ENCODE measurements around the gene ZNF577. TPM values are rescaled to one million over a fixed set of nuclear protein-coding genes. Genes with fewer than 3 reads are reported as not detected.

The ZNF577 gene
- total and polyA plus RNA-seq, 2 experiments from 2014 or later = 8.8 to 9.3 TPM

DNA sequence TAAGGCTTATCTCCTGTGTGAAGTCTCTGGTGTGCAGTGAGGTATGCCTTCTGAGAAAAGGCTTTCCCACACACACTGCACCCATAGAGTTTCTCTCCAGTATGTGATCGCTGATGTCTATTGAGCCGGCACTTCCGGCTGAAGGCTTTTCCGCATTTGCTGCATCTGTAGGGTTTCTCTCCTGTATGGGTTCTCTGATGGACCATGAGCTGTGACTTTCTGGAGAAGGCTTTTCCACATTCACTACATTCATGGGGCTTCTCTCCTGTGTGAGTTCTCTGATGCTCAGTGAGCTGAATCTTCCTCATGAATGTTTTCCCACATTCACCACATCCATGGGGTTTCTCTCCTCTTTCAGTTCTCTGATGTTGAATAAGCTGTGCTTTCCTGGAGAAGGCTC is 14.7 kb downstream of the ZNF577 start:
- Histone ChIP-seq H3K36me3 (ENCODE audit: low read depth) (peaks cover 47% of the 10 kb centered on the region), H3K27ac (no peak overlapping the region), H3K4me1 (ENCODE audit: insufficient read depth) (no peaks in the 10 kb centered on the region), H2AFZ (no peak overlapping the region), H3K9me2 (ENCODE audit: insufficient read depth) (no peaks in the 10 kb centered on the region), H3K79me2 (ENCODE audit: insufficient read depth) (no peaks in the 10 kb centered on the region), H3K4me2 (ENCODE audit: unreplicated experiment) (no peak overlapping the region), H3K9ac (no peak overlapping the region), H3K9me3 (ENCODE audit: low read depth) (peaks cover 17% of the 10 kb centered on the region), H3K27me3 (replicated peaks; ENCODE audit: insufficient read depth) (no peaks in the 10 kb centered on the region), H3F3A (ENCODE audit: insufficient read depth) (no peaks in the 10 kb centered on the region), H3K4me3 (no peak overlapping the region), H4K20me1 (ENCODE audit: insufficient read depth) (no peaks in the 10 kb centered on the region)
- no peak for DNase-seq
- in situ Hi-C loops (cut with MboI) = no loop called here
- TF ChIP-seq EZH2 (IDR thresholded peaks at IDR 0.05; ENCODE audit: insufficient read depth, poor library complexity, severe bottlenecking) (no peak), EZH2phosphoT487 (IDR thresholded peaks at IDR 0.05; ENCODE audit: insufficient read depth, low read depth) (no peak)
- 93 to 97% methylated on average over 4 of the region's 4 CpGs for WGBS, 2 experiments (ENCODE audit: low coverage in 1 of 2, low lambda C conversion rate in 2 of 2, missing lambda C conversion rate in 2 of 2)

DNA sequence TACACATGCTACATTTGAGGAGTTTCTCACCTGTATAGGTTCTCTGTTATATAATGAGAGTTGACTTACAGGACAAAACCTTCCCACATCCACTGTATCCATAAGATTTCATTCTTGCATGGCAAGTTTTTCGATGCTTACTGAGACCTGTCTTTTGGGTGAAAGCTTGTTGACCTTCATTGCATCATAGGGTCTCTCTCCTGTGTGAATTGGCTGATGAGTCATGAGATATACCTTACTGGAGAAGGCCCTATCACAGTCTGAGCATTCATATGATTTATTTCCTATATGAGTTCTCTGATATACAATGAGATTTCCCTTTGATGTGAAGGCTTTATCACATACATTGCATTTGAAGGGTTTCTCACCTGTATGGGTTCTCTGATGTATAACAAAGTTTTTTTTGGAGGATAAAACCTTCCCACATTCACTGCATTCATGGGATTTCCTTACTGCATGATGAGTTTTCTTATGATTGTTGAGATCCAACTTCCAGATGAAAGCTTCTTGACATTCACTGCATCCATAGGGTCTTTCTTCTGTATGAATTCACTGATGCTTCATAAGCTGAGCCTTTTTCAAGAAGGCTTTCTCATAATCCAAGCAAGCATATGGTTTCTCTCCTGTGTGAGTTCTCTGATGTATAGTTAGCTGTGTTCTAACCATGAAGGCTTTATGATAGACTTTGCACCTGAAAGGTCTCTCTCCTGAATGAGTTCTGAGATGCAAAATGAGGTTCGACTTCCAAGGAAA is 25.7 kb downstream of the ZNF577 start:
- peaks cover 25% of the 10 kb centered on the region for H3K9me3 ChIP-seq (ENCODE audit: low read depth)
- no peaks in the 10 kb centered on the region for H3K4me1 ChIP-seq (ENCODE audit: insufficient read depth)
- no peaks in the 10 kb centered on the region for H4K20me1 ChIP-seq (ENCODE audit: insufficient read depth)
- no peaks in the 10 kb centered on the region for H3K27me3 ChIP-seq (replicated peaks; ENCODE audit: insufficient read depth)
- H3K4me2 ChIP-seq (ENCODE audit: unreplicated experiment) = no peak overlapping the region
- H2AFZ ChIP-seq = no peak overlapping the region
- H3K4me3 ChIP-seq = no peak overlapping the region
- no peak for DNase-seq
- in situ Hi-C loops (cut with MboI) = no loop called here
- H3K36me3 ChIP-seq (ENCODE audit: low read depth) = no peaks in the 10 kb centered on the region
- no peak overlapping the region for H3K27ac ChIP-seq
- H3F3A ChIP-seq (ENCODE audit: insufficient read depth) = peaks cover 7% of the 10 kb centered on the region; the same call in 1 of the 2 replicates
- H3K9ac ChIP-seq = no peak overlapping the region
- TF ChIP-seq EZH2 (IDR thresholded peaks at IDR 0.05; ENCODE audit: insufficient read depth, poor library complexity, severe bottlenecking) (no peak), EZH2phosphoT487 (IDR thresholded peaks at IDR 0.05; ENCODE audit: insufficient read depth, low read depth) (no peak)
- no peaks in the 10 kb centered on the region for H3K9me2 ChIP-seq (ENCODE audit: insufficient read depth)
- WGBS, 2 experiments (ENCODE audit: low coverage in 1 of 2, low lambda C conversion rate in 2 of 2, missing lambda C conversion rate in 2 of 2) = 61 to 73% methylated on average over 2 of the region's 2 CpGs
- no peaks in the 10 kb centered on the region for H3K79me2 ChIP-seq (ENCODE audit: insufficient read depth)

DNA sequence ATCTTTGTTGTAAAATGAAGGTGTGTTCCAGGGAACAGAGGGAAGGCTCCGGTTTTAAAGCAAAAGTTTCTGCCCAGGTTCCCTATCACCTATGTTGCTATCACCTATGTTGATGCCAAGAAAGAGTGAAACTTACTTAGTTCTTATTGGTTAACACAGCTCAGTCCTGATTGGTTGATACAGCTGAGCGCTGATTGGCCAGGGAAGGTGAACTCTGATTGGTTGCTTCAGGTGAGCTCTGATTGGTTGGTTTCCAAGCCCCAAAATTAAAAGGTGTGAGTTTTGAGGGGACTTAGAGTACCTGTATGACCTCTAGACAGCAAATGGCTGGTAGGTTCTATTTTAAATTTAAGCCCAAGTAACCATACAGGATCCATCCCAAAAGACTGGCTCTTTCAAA is 50.6 kb downstream of the ZNF577 start:
- Histone ChIP-seq H3K4me1 (ENCODE audit: insufficient read depth) (no peaks in the 10 kb centered on the region), H3K27me3 (replicated peaks; ENCODE audit: insufficient read depth) (no peaks in the 10 kb centered on the region), H3K4me2 (ENCODE audit: unreplicated experiment) (no peak overlapping the region), H4K20me1 (ENCODE audit: insufficient read depth) (no peaks in the 10 kb centered on the region), H3K4me3 (no peak overlapping the region), H3K9ac (no peak overlapping the region), H3K79me2 (ENCODE audit: insufficient read depth) (no peaks in the 10 kb centered on the region), H3K9me2 (ENCODE audit: insufficient read depth) (no peaks in the 10 kb centered on the region), H3K36me3 (ENCODE audit: low read depth) (no peaks in the 10 kb centered on the region), H3F3A (ENCODE audit: insufficient read depth) (no peaks in the 10 kb centered on the region), H3K9me3 (ENCODE audit: low read depth) (no peaks in the 10 kb centered on the region), H2AFZ (no peak overlapping the region), H3K27ac (no peak overlapping the region)
- WGBS, 2 experiments (ENCODE audit: low coverage in 1 of 2, low lambda C conversion rate in 2 of 2, missing lambda C conversion rate in 2 of 2) = 65 to 76% methylated on average over 2 of the region's 2 CpGs
- no peak for DNase-seq
- in situ Hi-C loops (cut with MboI) = no loop called here
- TF ChIP-seq EZH2 (IDR thresholded peaks at IDR 0.05; ENCODE audit: insufficient read depth, poor library complexity, severe bottlenecking) (no peak), EZH2phosphoT487 (IDR thresholded peaks at IDR 0.05; ENCODE audit: insufficient read depth, low read depth) (no peak)

DNA sequence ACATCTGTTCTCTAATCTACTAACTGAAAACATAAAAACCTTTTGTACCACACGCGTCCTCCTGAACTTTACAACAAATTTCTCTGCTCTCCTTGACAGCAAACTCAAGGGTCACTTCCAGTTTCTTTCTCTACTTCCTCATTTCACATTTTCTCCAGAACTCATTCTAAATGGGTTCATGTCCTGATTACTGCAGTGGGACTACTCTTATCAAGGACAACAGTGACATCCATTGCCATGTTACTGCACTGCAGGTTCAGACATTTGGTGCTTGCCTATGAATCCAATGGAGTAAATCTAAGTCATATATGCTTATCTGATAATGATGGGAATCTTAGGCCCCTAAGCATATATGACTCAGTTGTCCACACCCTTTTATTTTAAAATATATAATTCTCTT is 57.5 kb downstream of the ZNF577 start:
- in situ Hi-C loops (cut with MboI) = no loop called here
- peak; percentile 7 for DNase-seq
- no peaks in the 10 kb centered on the region for H3K9me2 ChIP-seq (ENCODE audit: insufficient read depth)
- TF ChIP-seq EZH2 (IDR thresholded peaks at IDR 0.05; ENCODE audit: insufficient read depth, poor library complexity, severe bottlenecking) = no peak
- no peak for TF ChIP-seq EZH2phosphoT487 (IDR thresholded peaks at IDR 0.05; ENCODE audit: insufficient read depth, low read depth)
- no peaks in the 10 kb centered on the region for H4K20me1 ChIP-seq (ENCODE audit: insufficient read depth)
- WGBS, 2 experiments (ENCODE audit: low coverage in 1 of 2, low lambda C conversion rate in 2 of 2, missing lambda C conversion rate in 2 of 2) = 56 to 75% methylated on average over 2 of the region's 2 CpGs
- H2AFZ ChIP-seq = no peak overlapping the region
- no peak overlapping the region for H3K4me2 ChIP-seq (ENCODE audit: unreplicated experiment)
- no peaks in the 10 kb centered on the region for H3F3A ChIP-seq (ENCODE audit: insufficient read depth)
- H3K4me3 ChIP-seq = no peak overlapping the region
- no peaks in the 10 kb centered on the region for H3K79me2 ChIP-seq (ENCODE audit: insufficient read depth)
- H3K36me3 ChIP-seq (ENCODE audit: low read depth) = no peaks in the 10 kb centered on the region
- H3K9ac ChIP-seq = no peak overlapping the region
- H3K27ac ChIP-seq = no peak overlapping the region
- H3K4me1 ChIP-seq (ENCODE audit: insufficient read depth) = no peaks in the 10 kb centered on the region
- H3K9me3 ChIP-seq (ENCODE audit: low read depth) = no peaks in the 10 kb centered on the region
- H3K27me3 ChIP-seq (replicated peaks; ENCODE audit: insufficient read depth) = no peaks in the 10 kb centered on the region

All from GM23248 (cell line).